Jurkat, Clone E6-1 (cell line): ENCODE measurements around the gene CALHM3.

Source experiments
- DNase-seq: peaks from one replicate; pipeline ENCODE4 v3.0.0-alpha.2; 2011; ENCODE audit warnings: low read depth, low spot score
- H3K4me3 ChIP-seq: 2 replicates; pipeline ENCODE4 v1.5.1; 2011; ENCODE audit warnings: mild to moderate bottlenecking, low read length, control low read depth, moderate library complexity

CALHM3 gene

DNA sequence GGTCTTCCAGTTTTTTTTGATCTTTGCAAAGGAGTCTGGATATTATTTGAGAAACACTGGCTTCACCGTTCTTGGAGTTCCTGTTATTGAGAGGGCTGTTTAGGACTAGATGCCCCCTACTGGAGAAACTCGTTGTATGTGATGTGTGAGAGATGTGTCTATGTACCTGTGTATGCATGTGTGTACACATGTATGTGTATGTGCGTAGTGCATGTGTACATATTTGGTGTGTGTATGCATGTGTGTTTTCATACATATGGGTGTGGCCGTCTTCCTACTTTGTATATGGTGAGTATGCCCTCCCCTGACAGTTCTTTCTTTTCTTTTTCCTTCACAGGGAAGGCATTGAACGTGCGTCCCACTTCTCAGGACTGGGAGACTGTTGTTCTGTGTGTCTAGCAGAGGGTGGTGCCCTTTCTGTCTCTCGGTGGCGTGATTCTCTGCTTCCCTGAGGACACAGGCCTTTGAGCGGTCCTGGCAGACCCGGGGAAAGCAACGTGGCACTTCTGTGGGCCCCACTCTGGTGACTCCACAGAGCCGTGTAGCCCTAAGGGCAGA, 3.0 kb upstream of the CALHM3 start:
- peak; percentile 76 for DNase-seq

DNA sequence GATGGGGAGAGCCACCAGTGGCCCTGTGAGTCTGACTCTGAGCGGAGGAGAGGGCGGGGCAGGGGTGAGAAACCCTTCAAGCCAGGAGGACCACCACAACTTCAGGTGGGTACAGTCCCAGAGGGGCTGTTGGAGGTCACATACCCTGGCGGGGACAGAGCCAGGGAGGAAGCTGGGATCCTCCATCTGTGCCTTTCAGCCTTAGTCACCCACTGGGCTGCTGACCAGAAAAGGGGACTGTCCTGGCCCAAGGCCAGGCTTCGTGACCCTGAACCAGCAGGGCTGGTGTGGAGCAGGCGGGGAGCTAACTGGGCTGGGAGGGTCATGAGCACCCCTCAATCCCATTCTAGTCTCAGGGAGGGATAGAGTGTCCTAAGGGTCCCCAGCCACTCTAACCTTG, 1.5 kb upstream of the CALHM3 start:
- DNase-seq = no peak
- no peak overlapping the region for H3K4me3 ChIP-seq

More for the DNA sequence above, 3.0 kb upstream of the CALHM3 start:
- no peak overlapping the region for H3K4me3 ChIP-seq

DNA sequence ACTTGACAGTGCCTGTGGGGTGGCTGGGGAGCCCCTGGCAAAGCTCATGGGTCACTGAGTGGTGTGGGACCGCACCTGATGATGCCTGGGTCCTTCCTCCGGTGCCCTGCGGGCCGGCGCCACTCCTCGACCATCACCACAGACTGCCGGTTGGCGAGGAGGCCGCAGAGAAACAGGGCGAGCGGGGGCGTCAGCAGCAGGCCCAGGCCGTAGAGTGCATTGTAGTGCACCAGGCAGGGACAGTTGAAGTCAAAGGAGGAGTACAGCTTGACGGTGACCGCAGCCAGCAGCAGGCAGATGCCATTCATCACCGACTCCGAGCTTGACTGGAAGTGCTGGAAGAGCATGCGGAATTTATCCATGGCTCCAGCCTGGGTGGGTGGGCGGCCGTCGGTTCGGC, 369 bp downstream of the CALHM3 start:
- DNase-seq = no peak
- H3K4me3 ChIP-seq = no peak overlapping the region

DNA sequence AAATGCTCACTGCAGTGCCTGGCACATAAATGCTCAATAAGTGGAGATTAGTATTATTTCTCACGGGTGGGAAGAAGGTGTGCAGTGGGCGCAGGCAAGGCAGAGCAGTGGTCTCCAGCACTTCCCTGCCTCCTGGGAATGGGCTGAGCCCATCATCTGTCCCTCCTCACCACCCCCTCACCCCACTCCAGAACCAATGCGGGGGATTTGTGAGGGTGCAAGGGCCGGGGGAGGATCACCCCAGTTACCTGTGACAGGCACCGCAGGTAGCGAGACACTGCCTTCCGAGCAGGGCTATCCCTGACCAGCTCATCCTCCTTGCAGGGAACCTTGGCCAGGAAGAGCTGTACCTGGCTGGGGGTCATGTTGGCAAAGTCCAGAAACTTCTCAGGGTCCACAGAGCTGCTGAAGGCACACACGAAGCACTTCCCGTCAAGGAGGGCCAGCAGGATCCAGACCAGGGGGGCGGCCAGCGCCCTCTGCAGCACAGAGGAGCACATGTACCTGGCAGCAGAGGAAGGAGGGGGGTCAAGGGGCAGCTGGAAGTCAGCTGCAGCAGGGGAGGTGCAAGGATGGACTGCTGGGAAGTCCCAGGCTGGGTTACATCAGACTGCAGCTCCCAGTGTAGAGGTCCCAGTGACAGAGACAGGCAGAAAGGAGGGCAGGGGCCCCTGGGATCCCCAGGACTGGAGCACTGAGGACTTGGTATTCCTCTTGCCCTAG, 2.8 kb downstream of the CALHM3 start:
- DNase-seq = no peak
- H3K4me3 ChIP-seq = no peak overlapping the region

DNA sequence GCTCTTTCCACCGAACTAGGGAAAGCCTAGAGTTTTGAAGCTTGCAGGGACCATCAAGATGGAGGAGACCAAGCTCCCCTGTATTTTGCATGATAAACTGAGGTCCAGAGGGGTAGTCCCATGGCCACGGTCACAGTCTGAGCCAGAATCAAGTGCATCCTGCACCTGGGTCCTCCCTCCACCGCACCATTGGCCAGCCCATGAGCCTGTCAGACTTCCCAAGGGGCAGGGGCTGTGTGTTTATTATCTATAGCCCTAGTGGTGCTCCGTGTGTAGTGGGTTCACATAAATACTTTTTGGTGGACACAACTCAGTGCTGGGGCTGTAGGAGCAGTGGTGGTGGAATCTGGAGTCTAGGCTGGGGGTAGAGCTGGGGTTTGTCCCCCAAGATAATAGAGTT, 3.6 kb downstream of the CALHM3 start:
- H3K4me3 ChIP-seq = no peak overlapping the region

DNA sequence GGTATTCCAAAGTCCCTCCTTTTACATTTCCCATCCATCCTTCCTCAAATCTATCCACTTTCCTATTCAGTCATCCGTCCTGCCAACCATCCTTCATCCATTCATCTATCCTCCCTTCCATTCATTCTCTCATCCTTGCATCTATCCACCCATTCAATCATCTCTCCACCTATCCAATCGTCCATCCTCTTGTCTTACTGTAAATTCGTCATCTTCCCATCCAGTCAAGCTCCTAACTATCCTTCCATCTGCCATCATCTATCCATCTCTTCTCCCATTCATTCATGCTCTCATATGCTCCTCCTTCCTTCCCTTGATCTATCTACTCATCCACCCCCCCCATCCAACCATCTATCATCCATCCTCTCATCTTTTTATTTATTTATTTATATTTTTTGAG, 5.0 kb downstream of the CALHM3 start:
- no peak for DNase-seq
- no peak overlapping the region for H3K4me3 ChIP-seq

More for the DNA sequence above, 3.6 kb downstream of the CALHM3 start:
- no peak for DNase-seq

DNA sequence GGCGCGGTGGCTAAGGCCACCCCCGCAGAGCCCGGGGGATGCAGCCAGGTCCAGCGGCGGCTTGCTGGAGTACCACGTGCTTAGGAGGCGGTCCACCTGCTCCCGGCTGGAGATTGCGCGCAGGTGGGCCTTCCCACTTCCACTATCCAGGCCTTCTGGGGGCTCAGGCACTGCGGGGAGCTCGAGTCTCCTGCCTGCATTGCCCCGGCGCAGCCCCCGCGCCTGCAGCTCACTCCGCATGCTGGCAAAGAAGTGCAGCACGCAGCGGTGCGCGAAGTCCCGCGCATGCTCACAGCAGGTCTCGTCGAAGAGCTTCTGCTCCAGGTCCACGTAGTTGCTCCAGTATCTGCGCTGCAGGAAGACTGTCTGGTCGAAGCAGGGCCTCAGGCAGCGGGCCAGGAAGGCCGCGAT, 5.8 kb downstream of the CALHM3 start:
- no peak for DNase-seq

DNA sequence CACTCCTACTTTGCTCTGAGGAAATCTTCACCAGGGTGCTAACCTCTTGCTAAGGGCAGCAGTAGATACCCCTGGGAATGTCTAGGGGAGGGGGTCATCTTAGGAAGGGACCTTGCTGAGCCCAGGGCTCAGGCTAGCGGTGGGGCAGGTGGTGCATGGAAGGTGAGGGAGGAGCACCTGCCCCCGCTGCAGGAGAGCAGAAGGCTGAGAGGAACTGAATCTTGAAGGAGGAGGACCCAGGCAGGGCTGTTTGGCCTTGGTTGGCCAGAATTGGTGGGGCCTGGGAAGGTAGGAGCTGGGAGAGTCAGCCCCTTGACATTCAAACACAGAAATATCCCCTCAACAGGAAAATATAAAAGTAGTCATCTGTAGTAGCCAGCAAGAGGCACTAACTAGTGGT, 7.0 kb downstream of the CALHM3 start:
- no peak for DNase-seq
- H3K4me3 ChIP-seq = no peak overlapping the region

More for the DNA sequence above, 5.8 kb downstream of the CALHM3 start:
- H3K4me3 ChIP-seq = no peak overlapping the region

DNA sequence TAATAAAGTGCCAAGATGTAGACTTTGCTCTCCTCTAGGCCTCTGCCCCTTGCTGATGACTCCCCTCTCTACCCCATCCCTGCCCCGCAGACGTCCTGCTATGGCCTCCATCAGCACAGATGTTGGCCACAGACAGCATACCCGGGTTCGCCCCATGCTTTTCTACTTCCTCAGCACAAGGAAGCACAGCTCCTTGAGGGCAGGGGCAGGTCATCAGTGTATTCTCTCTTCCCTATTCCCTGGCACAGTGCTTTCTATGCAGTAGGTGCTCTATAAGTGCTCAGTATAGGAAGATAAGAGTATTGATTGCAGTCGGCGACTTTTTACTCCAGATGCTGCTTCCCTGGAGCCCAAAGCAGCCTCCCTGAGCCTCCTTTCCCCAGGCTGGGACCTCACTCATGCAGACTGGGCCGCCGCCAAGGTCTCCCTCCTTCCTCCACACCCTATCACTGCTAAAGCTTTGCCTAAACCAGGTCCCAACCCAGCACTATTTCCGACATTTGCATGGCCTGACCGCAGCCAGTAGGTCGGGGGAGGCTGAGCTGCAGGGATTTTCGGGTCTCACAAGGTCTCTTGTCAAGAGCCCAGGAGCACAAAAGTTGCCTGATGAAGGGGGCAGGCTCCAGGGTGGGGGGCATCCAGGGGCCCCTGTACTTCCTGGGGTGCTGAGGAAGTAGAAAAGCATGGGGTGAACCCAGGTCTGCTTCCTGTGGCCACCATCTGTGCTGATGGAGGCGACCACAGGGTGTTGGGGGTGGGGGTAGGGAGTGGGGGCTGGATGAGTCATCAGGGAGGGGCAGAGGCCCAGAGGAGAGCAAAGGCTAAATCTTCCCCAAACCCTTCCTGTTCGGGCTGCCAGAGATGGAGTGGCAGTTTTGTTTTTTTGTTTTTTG, 8.0 kb downstream of the CALHM3 start:
- DNase-seq = peak; percentile 51
- no peak overlapping the region for H3K4me3 ChIP-seq

DNA sequence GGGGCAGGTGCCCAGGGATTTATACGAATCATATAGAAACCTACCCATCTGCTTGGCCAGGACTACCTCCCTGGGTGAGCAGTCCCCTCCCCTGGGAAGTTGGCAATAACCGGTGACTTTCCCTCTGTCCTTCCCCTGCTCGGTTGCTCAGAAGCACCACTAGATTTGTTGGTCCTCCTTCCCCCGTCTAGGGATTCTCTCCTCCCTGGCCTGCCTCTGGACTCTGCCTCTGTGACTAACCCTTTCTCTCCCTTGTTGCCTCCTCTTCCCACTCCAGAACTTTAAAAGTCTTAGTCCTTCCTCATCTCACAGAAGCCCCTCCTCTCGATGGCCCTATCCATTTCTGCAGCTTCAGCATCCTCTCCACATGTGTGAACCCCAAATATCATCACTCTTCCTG, 9.8 kb downstream of the CALHM3 start:
- H3K4me3 ChIP-seq = no peak overlapping the region
- no peak for DNase-seq

DNA sequence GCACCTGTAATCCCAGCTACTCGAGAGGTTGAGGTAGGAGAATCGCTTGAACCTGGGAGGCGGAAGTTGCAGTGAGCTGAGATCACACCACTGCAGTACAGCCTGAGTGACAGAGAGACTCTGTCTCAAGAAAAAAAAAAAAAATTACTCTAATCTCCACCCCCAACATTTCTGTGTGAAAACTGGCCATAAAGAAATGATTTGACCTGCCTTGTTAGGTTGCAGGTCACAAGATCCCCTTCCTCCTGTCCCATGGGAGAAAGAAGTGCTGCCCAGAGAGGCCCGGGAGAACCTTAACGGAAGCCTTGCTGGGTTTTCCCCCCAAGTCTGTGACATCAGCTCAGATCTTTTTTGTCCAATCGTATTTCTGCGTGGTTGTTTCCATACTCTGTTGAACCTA, 11.6 kb downstream of the CALHM3 start:
- no peak for DNase-seq
- H3K4me3 ChIP-seq = no peak overlapping the region

DNA sequence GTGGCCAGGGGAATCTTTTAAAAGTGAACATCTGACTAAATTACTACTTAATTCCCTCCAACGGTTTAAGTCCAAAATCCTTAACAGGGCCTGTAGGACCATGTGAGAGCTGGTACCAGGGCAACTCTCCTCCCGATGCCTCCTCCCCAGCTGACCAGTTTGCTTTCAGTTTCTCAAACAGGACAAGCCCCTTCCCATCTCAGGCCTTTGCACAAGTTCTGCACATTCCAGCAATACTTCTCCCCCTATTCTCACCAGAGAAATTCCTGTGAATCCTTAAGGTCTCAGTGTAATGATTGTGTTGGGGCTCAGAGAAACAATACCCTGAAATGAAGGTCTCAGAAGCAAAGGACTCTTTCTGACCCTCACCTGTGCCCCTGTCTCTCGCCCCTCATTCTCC, 12.3 kb downstream of the CALHM3 start:
- no peak overlapping the region for H3K4me3 ChIP-seq
- no peak for DNase-seq

DNA sequence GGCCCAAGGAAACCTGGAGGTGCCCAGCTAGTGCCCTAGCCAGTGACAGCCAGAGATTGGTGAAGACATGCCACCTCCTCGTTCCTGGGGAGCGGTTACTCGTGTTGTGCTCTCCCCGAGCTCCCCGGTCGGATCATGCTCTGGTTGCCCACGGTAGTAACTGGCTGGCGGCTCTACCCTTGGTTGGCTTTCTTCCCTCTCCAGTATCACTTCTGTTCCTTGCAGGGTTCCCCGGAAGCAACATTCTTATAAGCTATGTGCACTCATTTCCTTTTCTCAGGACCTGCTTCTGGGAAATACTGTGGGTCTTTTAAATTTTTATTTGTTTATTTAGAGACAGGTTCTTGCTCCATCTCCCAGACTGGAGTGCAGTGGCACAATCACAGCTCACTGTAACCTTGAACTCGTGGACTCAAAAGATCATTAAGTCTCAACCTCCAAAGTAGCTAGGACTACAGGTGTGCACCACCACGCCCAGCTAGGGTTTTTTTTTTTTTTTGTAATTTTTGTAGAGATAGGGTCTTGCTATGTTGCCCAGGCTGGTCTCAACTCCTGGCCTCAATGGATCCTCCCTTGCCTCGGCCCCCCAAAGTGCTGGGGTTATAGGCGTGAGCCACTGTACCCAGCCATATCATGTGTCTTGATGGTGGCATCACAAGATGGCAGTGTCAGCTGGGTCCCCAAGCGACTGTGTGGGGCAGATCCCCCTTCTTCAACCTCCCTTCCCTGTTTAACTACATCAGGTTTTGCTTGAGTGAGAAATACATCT, 13.4 kb downstream of the CALHM3 start:
- no peak for DNase-seq
- no peak overlapping the region for H3K4me3 ChIP-seq

DNA sequence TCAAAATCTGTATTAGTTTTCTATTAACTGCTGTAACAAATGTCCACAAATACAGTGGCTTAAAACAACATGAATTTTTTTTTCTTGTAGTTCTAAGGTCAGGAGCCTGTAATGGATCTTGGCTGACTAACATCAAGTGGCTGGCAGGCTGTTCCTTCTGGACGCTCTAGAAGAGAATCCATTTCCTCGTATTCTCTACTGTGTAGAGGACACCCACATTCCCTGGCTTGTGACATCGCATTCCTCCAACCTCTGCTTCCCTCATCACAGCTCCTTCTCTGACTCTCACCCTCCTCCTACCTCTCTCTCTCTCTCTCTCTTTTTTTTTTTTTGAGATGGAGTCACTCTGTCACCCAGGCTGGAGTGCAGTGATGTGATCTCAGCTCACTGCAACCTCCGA, 15.5 kb downstream of the CALHM3 start:
- no peak overlapping the region for H3K4me3 ChIP-seq
- no peak for DNase-seq

DNA sequence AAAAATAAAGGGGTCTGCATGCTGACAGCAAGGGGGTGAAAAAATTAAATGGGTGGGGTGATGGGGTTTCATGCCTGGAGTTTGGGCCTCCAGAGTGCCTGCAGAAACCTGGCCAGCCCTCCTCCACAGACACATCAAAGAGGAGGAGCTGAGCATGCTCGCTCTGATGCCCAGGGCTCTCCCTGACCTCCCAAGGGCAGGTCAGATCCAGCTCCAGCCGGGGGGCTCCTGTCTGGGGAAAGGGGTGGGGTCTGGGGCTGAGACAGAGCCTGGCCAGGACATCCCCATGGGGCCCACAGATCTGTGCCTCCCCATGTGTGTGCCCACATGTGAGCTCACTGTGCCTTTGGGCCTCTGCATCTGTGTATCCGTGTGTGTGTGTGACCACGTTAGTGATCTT, 19.4 kb downstream of the CALHM3 start:
- no peak overlapping the region for H3K4me3 ChIP-seq
- no peak for DNase-seq

DNA sequence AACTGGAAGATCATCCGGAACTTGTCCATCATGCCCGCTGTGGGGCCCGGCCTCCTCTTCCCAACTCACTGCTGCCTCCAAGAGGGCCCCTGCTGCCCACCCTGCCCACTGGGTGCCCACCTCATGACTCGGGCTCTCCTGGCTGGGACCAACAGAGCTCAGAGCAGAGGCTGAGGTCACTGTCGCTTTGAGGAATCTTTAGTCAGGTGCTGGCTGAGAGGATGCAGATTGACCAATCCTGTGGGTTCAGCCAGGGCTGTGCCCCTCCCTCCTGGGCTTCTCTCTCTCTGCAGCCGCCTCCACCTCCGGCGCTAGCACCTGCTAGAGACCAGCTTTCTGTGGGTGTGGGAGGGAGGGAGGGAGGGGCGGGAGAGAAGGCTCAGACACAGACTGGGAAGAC, 20.3 kb downstream of the CALHM3 start, which contains the start of gene CALHM1:
TSS of gene CALHM1 (minus strand) at position 181 of the 400 bp plus-strand sequence. CDS start at position 32, 149 bp downstream.
- DNase-seq = no peak
- no peak within 1 kb of the TSS for H3K4me3 ChIP-seq

DNA sequence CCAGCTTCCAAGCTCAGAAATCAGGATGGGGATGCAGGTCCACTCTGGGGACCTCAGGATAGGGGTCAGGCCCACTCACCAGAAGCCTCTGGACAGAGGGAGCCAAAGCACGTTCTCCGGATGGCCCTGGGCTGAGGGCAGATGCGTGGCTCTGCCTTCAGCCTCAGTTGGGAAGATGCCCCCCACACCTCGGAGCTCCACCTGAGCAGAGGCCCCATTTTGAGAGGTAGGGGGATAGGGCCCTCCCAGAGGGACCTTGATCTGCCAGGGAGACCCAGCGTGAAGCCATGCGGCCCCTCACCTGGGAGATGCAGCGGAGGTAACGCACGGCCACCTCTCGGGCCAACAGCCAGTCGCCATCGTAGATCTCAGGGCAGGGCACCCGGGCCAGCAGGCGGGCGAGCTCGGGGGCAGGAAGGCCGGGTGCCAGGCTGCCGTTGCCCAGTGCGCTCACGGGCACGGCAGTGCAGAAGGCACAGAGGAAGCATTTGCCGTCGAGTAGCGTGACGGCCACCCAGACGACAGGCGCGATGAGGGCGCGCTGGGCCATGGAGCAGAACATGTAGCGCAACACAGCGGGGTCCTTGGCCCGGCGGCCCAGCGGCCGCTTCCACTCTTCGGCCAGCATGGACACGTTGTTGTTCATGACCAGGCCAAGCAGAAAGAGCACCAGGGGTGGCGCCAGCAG, 21.0 kb downstream of the CALHM3 start:
- no peak for DNase-seq
- no peak overlapping the region for H3K4me3 ChIP-seq

DNA sequence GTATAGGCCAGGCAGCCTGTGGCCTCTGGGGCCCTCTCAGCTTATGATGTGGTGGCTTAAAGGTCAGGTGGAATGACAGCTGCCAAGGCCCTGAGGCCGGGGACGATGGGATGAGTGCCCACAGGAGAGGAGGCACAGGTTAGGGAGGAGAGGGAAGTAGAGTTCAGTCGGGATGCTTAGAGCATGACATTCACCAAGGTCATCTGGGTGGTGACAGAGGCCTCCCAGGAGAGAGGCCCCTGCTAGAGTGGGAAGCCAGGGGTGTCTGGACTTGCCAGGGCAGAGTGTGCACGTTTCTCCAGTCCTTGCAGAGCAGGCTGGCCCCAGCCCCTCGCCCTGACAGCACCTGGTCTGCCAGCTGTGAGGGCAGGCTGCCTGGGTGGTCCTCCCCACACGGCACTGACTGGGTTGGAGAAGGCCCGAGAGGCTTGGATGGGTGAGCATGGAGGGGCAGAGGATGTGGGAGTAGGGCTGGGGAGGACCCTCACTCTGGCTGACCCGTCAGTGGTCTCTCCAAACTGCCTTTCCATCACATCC, 21.8 kb downstream of the CALHM3 start:
- DNase-seq = no peak
- no peak overlapping the region for H3K4me3 ChIP-seq
